Activated CD4-positive, CD25-positive, alpha-beta regulatory T cell treated with anti-CD3 and anti-CD28 coated beads, Interleukin-2, amount 50 U/mL, for 24 hours (primary cell): ENCODE measurements around the gene IGF2R.
"Not testable (repeated sequence)": the region's sequence is repeated elsewhere in the genome, so short reads cannot be mapped to it uniquely, and the experiment has no call there.

Experiments
- ATAC-seq, 2 donors: fragments of 150-1000 bp; cut with Tn5 transposase; one replicate each; pipeline ENCODE4 v1.10.0; 2021; ENCODE audit warnings: mild to moderate bottlenecking in 1 of 2, moderate library complexity in 1 of 2

IGF2R gene

DNA sequence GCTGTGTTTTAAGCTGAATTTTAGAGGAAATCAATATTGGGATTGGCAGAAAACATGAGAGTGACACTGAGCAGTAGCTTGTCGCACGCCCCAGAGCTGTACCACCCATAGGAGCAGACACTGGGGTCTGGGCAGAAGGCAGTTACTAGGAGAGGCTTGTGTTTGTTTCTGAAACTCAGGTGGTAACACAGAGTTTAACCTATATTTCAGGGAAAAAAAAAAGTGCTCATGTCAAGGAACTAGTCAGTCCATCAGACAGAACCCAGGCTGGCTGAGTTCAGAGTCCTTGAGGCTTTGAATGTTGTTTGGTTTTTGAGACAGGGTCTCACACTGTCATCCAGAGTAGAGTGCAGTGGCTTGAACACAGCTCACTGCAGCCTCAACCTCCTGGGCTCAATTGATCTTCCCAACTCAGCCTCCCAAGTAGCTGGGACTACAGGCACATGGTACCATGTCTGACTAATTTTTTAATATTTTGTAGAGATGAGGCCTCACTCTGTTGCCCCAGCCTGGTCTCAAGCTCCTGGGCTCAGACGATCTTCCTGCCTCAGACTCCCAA lies 159.3 kb downstream of the IGF2R start:
- no peak for ATAC-seq

DNA sequence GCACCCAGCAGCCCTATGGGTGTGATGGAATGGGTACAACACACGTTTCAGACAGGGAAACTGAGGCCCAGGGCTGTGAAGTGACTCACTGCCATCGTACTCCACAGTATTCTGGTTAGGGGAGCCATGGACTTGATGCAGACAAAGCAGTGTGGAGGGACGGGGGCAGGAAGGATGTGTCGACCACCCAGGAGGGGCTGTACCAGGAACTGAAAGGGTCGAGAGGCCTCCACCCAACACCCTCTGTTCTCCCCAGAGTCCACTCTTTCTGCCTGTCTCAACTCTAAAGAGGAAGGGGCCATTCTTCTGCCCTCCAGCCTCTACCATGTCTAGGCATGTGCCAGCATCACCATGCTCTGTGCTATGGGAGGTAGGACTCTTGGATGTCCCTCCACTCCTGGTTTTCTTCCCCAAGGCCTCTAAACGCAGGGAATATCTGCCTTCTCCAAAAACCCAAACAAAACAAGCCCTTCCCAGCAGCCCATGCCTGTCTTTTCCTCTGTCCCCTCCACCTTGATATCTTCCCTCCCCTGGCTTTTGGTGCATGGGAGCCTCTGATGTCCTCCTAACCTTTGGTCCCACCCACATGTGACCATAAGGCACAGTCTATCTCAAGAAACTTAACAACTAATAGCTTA lies 160.1 kb downstream of the IGF2R start:
- ATAC-seq: no peak

GRCh38 chr6:160129881-160130615 lies 161.2 kb downstream of the IGF2R start:
- no peak for ATAC-seq

GRCh38 chr6:160130729-160131484 lies 162.0 kb downstream of the IGF2R start:
- ATAC-seq: no peak

DNA sequence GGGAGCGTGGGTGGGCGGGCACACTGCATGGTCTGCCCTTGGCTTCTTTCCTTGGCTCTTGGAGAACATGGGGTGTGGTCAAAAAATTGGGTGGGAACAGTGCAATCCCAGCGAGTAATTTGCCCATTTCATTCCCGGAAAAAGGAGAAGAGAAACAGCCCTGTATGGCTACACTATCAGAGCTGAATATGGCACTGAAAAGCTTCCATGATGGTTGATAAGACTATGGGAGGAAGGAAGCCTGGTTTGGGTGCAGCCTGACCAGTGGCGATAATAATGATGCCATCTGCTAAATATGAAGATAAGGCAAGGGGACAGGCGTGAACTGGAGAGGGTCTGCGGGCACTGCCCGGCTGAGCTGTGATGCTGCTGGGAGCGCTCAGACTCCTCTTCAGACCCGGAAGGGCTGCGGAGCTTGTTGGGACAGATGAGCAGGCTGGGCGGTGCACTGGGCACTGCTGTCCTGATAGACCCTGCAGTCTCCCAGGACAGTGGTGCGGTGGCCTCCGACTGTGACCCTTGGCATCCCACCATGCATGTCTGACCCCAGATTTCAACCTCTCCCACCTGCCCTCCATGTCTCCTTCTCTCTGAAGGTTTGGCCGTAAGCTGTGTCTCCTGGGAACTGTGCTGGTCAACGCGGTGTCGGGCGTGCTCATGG lies 162.9 kb downstream of the IGF2R start:
- ATAC-seq: no peak

- no peak for ATAC-seq
Measured at GRCh38 chr6:160132297-160132637, 163.4 kb downstream of the IGF2R start.

GRCh38 chr6:160132776-160133338 lies 164.0 kb downstream of the IGF2R start:
- ATAC-seq: no peak

GRCh38 chr6:160133441-160134336 lies 164.8 kb downstream of the IGF2R start:
- no peak for ATAC-seq

- ATAC-seq: peak; percentile 54 to 73
Measured at GRCh38 chr6:160134337-160134751, 165.5 kb downstream of the IGF2R start.

DNA sequence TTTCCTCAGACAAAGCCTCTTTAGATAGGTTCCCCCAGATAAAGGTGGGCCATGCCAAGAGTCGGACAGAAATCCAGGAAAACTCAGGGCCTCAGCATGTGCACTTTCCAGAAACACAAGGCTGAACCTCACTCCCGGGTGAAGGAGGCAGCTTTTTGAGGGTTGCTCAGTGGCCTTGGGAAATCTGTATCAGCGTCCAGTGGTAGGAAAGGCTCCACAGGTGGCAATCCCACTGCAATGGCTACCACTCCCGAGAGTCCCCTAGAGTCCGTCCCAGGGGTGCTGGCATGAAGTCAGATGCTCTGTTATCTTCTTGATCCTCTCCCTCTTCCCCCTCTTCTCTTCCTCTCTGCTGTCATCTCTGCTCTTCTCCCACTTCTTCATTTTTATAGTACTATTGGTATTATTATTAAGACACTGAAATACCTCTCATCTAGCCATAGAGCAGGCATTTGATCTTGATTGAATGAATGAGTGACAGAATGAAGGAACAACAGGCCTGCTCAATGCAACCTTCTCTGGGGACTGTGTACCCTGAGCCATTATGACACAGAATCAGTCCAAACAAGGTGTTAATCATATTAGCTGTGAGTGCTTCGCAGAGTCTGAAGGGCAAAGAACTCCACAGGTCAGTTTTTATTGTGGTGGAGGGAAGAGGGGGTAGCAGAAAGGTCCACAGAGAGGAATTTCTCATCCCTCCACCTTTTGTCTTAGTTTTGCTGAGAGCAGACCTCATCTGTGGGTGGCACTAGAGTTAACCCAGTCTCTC lies 166.1 kb downstream of the IGF2R start:
- ATAC-seq: no peak

DNA sequence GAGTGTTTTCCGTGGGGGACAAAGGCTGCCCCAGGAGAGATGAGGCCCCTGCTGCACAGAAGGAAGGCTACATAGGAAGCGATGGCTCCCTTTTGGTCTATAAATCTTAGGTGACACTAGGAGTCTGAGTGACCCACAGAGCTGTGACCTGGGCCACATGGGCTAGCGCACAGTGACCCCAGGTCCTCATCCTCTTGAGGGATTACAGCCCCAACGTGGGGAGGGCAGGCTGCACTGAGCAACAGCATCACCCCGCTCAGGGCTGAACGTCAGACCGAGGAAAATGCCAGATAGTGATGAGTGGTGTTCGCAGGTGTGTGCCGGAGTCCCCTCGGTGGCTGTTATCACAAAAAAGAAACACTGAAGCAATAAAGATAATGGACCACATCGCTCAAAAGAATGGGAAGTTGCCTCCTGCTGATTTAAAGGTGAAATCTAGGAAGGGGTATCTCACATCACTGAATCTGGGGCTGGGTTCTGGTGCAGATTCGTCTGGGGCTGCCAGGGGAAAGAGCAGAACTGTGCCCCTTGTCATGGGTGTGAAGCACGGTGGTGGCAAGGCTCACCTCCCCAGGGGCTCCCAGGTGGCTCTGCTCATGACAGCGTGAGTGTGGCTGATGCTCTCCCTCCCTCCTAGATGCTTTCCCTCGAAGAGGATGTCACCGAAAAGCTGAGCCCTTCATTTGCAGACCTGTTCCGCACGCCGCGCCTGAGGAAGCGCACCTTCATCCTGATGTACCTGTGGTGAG lies 167.2 kb downstream of the IGF2R start:
- no peak for ATAC-seq

GRCh38 chr6:160137130-160137988 lies 168.5 kb downstream of the IGF2R start:
- no peak for ATAC-seq

DNA sequence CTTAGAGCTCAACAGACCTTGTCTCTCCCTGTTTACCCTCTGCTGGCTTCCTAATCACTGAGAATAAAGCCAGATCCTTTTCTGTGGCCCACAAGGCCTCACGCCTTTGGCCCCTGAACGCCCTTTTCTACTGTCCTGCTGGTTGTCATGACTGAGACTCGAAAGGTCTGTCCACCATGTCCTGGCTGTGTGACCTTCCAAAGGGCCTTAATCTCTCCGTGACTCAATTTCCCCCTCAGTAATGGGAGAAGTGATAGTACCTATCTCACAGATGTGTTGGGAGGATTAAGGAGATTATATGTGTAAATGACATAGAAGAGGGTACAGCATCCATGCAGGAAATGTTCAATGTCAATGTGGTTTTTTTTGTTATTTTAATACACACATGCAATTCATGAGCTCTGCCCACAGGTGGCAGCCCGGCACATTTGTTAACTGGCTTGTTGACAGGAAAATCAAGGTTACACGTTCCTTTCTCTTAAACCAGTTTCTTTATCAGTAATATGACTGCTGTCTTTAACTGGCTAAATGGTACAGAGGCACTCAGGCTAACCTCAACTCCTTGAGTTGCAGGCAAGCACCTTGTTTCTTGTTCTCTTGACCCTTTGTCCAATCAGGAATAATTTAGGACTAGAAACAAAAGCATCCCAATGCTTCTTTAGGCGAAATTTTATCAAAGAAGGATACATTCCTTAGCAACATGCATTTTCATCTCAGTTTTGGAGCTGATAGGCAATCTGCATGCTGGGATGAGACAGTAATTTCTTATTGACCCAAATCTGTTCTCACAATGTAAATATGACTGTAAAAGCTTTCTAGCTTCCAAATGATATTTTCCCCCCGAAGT lies 169.3 kb downstream of the IGF2R start:
- ATAC-seq: peak; percentile 28 to 48

GRCh38 chr6:160138839-160139419 lies 170.0 kb downstream of the IGF2R start:
- no peak for ATAC-seq

DNA sequence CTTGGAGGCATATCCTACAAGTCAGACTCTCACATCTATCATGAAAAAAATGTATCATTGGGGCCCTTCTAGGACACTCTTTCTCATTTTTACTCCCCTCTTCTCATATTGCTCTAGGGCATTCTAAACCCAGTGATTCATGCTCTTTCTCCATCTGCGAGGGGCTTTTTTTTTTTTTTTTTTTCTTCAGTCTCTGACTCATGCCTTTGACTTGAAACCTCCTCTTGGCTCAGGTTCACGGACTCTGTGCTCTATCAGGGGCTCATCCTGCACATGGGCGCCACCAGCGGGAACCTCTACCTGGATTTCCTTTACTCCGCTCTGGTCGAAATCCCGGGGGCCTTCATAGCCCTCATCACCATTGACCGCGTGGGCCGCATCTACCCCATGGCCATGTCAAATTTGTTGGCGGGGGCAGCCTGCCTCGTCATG lies 170.6 kb downstream of the IGF2R start:
- ATAC-seq: peak in 1 of 2 donors; percentile 34

DNA sequence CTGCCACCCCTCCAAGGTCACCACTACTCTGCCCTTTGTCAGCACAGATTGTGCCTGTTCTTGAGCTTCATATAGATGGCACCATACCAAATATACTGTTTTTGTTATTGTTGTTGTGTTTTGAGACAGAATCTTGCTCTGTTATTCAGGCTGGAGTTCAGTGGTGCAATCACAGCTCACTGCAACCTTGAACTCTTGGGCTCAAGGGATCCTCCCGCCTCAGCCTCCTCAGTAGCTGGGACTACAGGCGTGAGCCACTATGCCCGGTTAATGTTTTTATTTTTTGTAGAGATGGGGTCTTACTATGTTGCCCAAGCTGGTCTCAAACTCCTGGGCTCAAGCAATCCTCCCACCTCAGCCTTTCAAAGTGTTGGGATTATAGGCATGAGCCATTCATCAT lies 171.6 kb downstream of the IGF2R start:
- ATAC-seq: not testable (repeated sequence)

DNA sequence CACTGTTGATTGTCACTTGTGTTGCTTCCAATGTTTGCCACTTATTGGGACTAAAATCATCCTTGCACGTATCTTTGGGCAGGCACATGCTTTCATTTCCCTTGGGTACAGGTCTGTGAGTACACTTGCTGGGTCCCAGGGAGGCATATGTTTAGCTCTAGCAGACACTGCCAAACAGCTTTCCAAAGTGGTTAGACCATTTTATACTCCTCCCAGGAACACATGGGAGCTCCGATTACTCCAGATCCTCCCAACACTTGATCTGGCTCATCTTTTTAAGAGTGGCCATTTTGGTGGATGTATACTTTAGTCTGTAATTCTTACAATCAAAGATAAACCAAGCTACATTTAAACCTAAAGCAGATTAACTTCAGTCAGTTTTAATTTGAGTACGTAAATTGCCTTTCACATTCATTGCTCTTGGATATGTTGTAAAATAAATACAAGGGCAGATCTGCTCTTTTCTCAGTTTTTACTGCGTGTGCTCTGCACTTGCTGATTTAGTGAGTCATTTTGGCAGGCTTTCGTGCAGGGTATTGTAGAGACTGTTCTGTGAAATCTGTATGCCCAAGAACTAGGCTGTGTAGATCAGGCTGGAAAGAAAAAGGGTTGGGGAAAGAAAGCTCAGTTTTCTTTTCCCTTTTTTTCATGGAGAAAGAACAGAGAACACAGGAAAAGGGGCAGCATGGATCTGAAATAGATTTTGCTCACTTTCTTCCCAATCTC lies 172.3 kb downstream of the IGF2R start:
- no peak for ATAC-seq
